ENCODE data around the gene MYO5B. TPM values are rescaled to one million over a fixed set of nuclear protein-coding genes. Genes with fewer than 3 reads are reported as not detected.

MYO5B gene
- total RNA-seq, 1 experiment from 2014 or later: 25.9 TPM

- CTCF ChIA-PET: interaction anchor here (0.9 kb wide), 1 partner anchor 116 kb away, joined by 4 read pairs; no protein-coding TSS in a partner anchor
- TF ChIP-seq CTCF (IDR thresholded peaks at IDR 0.05; ENCODE audit: unreplicated experiment): no peak
- H3K27ac Mint-ChIP-seq (ENCODE audit: low read depth, unreplicated experiment): no peak overlapping the region
- intact Hi-C loops (cut with micrococcal nuclease): no loop called here
- no peak overlapping the region for H3K4me3 Mint-ChIP-seq (ENCODE audit: unreplicated experiment)
- no peaks in the 10 kb centered on the region for H3K36me3 Mint-ChIP-seq (ENCODE audit: insufficient read depth, unreplicated experiment)
- H3K4me1 Mint-ChIP-seq (ENCODE audit: insufficient read depth, unreplicated experiment): peaks cover 18% of the 10 kb centered on the region
- no peaks in the 10 kb centered on the region for H3K27me3 Mint-ChIP-seq (ENCODE audit: insufficient read depth, unreplicated experiment)
- POLR2A ChIA-PET: interaction anchor here (0.6 to 1.4 kb wide), 5 partner anchors 20 to 539 kb away, joined by 3 to 6 read pairs (median 3); no protein-coding TSS in a partner anchor
- no peak for DNase-seq (ENCODE audit: unreplicated experiment)
- no peaks in the 10 kb centered on the region for H3K9me3 Mint-ChIP-seq (ENCODE audit: unreplicated experiment)
- BruUV-seq (replicated peaks): no TSS peak
These were observed 114.6 kb downstream of the MYO5B start for GRCh38 chr18:50080316-50080715.

- Mint-ChIP-seq H3K4me1 (ENCODE audit: insufficient read depth, unreplicated experiment) (peaks cover 18% of the 10 kb centered on the region), H3K27me3 (ENCODE audit: insufficient read depth, unreplicated experiment) (no peaks in the 10 kb centered on the region), H3K9me3 (ENCODE audit: unreplicated experiment) (no peaks in the 10 kb centered on the region), H3K27ac (ENCODE audit: low read depth, unreplicated experiment) (no peak overlapping the region), H3K36me3 (ENCODE audit: insufficient read depth, unreplicated experiment) (no peaks in the 10 kb centered on the region), H3K4me3 (ENCODE audit: unreplicated experiment) (no peak overlapping the region)
- no TSS peak for BruUV-seq (replicated peaks)
- peak; percentile 24 for DNase-seq (ENCODE audit: unreplicated experiment)
- ChIA-PET POLR2A (interaction anchor here (0.6 to 0.7 kb wide), 2 partner anchors 51 to 540 kb away, joined by 3 read pairs; no protein-coding TSS in a partner anchor), CTCF (no interaction called here)
- no peak for TF ChIP-seq CTCF (IDR thresholded peaks at IDR 0.05; ENCODE audit: unreplicated experiment)
- intact Hi-C loops (cut with micrococcal nuclease): no loop called here
These were observed 115.2 kb downstream of the MYO5B start for GRCh38 chr18:50079571-50080295.

DNA sequence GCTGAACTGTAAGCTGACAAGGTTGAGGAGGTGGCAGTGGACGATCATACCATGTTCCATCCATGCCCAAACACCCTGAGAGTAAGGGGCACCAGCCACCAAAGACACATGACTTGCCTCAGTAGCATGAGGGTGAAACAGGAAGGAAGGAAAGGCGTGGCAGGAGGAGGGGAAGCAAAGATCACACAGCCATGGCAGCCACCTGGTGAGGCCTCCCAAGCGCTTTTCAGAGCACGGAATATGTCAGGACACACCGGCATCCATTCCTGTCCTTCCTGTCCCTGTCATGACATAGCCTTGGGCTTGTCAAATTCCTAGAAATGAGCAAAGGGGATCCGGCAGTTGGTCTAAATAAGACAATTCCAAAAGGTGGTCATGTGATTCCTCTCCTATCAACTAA lies 118.7 kb downstream of the MYO5B start:
- Mint-ChIP-seq H3K36me3 (ENCODE audit: insufficient read depth, unreplicated experiment) (no peaks in the 10 kb centered on the region), H3K4me1 (ENCODE audit: insufficient read depth, unreplicated experiment) (peaks cover 18% of the 10 kb centered on the region), H3K27me3 (ENCODE audit: insufficient read depth, unreplicated experiment) (no peaks in the 10 kb centered on the region), H3K9me3 (ENCODE audit: unreplicated experiment) (no peaks in the 10 kb centered on the region), H3K4me3 (ENCODE audit: unreplicated experiment) (no peak overlapping the region), H3K27ac (ENCODE audit: low read depth, unreplicated experiment) (no peak overlapping the region)
- no TSS peak for BruUV-seq (replicated peaks)
- intact Hi-C loops (cut with micrococcal nuclease): no loop called here
- no peak for DNase-seq (ENCODE audit: unreplicated experiment)
- CTCF ChIA-PET: no interaction called here
- TF ChIP-seq CTCF (IDR thresholded peaks at IDR 0.05; ENCODE audit: unreplicated experiment): no peak
- POLR2A ChIA-PET: no interaction called here

DNA sequence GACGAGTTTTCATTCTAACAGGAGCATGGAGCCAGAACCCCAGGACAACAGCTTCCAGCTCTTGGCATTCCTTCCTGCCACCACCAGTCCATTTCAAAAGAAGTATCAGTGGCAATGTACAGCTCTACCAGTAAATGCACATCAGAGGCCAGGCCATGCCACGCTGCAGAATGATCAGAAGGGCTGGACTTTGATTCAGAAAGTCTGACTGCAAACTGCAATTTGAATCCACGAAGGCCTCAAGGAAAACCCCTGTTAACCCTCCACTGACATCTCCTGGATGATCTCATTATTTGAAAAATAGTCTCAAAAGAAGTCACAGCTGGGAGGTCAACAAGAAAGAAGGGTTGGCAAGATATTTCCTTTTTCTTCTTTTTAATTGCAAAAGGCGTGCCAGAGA lies 119.2 kb downstream of the MYO5B start:
- DNase-seq (ENCODE audit: unreplicated experiment): no peak
- intact Hi-C loops (cut with micrococcal nuclease): no loop called here
- Mint-ChIP-seq H3K4me1 (ENCODE audit: insufficient read depth, unreplicated experiment) (peaks cover 13% of the 10 kb centered on the region), H3K36me3 (ENCODE audit: insufficient read depth, unreplicated experiment) (no peaks in the 10 kb centered on the region), H3K27ac (ENCODE audit: low read depth, unreplicated experiment) (no peak overlapping the region), H3K9me3 (ENCODE audit: unreplicated experiment) (no peaks in the 10 kb centered on the region), H3K27me3 (ENCODE audit: insufficient read depth, unreplicated experiment) (no peaks in the 10 kb centered on the region), H3K4me3 (ENCODE audit: unreplicated experiment) (no peak overlapping the region)
- ChIA-PET CTCF (interaction anchor here (0.6 kb wide), 1 partner anchor 128 kb away, joined by 3 read pairs; no protein-coding TSS in a partner anchor), POLR2A (no interaction called here)
- no TSS peak for BruUV-seq (replicated peaks)
- no peak for TF ChIP-seq CTCF (IDR thresholded peaks at IDR 0.05; ENCODE audit: unreplicated experiment)
